ENCODE data around the gene RSPH1. TPM values are rescaled to one million over a fixed set of nuclear protein-coding genes. Genes with fewer than 3 reads are reported as not detected.
A peak's percentile ranks its signal among the peaks of the same experiment; 100 is the strongest.

Gene RSPH1
- total RNA-seq, 8 experiments from 2014 or later = 0.28 to 39.3 (median 1.5) TPM; not detected in 2

- H3K4me1 ChIP-seq (replicated peaks in 1 of 2) = no peaks in the 10 kb centered on the region
- in situ Hi-C loops (cut with MboI; ENCODE audit: low pct_unique_long_range_greater_than_20kb in 2 of 9, low sequenced_read_pairs in 9 of 9, unreplicated experiment in 9 of 9) = loop anchor here in 2 of 9 experiments (25.0 kb wide), 2 partner anchors 122 to 272 kb away; partner anchors contain the start of gene TFF3 (in 1 of the 2)
- 10 to 86% (median 48%) methylated on average over 1 to 9 of the region's 10 CpGs; no CpG with 5 or more reads in 2 of the 10 experiments for WGBS, 10 experiments
- peak in 6 of 8 experiments; percentile 73 to 96 (median 92) for ATAC-seq (replicated peaks in 6 of 8)
- no peak overlapping the region for H3K4me3 ChIP-seq
- H3K27ac ChIP-seq = no peak overlapping the region
Measured at GRCh38 chr21:42433946-42434551, 62.0 kb downstream of the RSPH1 start.

- Histone ChIP-seq H3K4me3 (no peak overlapping the region), H3K4me1 (replicated peaks in 1 of 2) (no peaks in the 10 kb centered on the region), H3K27ac (no peak overlapping the region)
- ATAC-seq (replicated peaks in 6 of 8) = no peak
- 0 to 100% (median 50%) methylated on average over 1 of the region's 1 CpG; no CpG with 5 or more reads in 3 of the 10 experiments for WGBS, 10 experiments
- in situ Hi-C loops (cut with MboI; ENCODE audit: low pct_unique_long_range_greater_than_20kb in 2 of 9, low sequenced_read_pairs in 9 of 9, unreplicated experiment in 9 of 9) = loop anchor here in 2 of 9 experiments (25.0 kb wide), 2 partner anchors 120 to 270 kb away; partner anchors contain the start of gene TFF3 (in 1 of the 2)
Measured at GRCh38 chr21:42432695-42433094, 63.3 kb downstream of the RSPH1 start.

- 37 to 80% (median 40%) methylated on average over 1 to 5 of the region's 7 CpGs; no CpG with 5 or more reads in 5 of the 10 experiments for WGBS, 10 experiments
- Histone ChIP-seq H3K27ac (no peak overlapping the region), H3K4me3 (no peak overlapping the region), H3K4me1 (replicated peaks in 1 of 2) (peaks cover 0 to 4% of the 10 kb centered on the region in 2 donors)
- in situ Hi-C loops (cut with MboI; ENCODE audit: low pct_unique_long_range_greater_than_20kb in 2 of 9, low sequenced_read_pairs in 9 of 9, unreplicated experiment in 9 of 9) = loop anchor here in 2 of 9 experiments (25.0 kb wide), 2 partner anchors 119 to 269 kb away; partner anchors contain the start of gene TFF3 (in 1 of the 2)
- no peak for ATAC-seq (replicated peaks in 6 of 8)
Measured at GRCh38 chr21:42431196-42431595, 64.8 kb downstream of the RSPH1 start.

- in situ Hi-C loops (cut with MboI; ENCODE audit: low pct_unique_long_range_greater_than_20kb in 2 of 9, low sequenced_read_pairs in 9 of 9, unreplicated experiment in 9 of 9) = loop anchor here in 2 of 9 experiments (25.0 kb wide), 2 partner anchors 118 to 268 kb away; partner anchors contain the start of gene TFF3 (in 1 of the 2)
- Histone ChIP-seq H3K4me3 (no peak overlapping the region), H3K27ac (no peak overlapping the region), H3K4me1 (replicated peaks in 1 of 2) (peaks cover 0 to 5% of the 10 kb centered on the region in 2 donors)
- peak in 5 of 8 experiments; percentile 53 to 58 (median 55) for ATAC-seq (replicated peaks in 6 of 8)
- 0 to 100% (median 61%) methylated on average over 1 to 4 of the region's 6 CpGs; no CpG with 5 or more reads in 5 of the 10 experiments for WGBS, 10 experiments
Measured at GRCh38 chr21:42430521-42430920, 65.5 kb downstream of the RSPH1 start.

- 0 to 40% (median 14%) methylated on average over 1 to 9 of the region's 9 CpGs; no CpG with 5 or more reads in 4 of the 10 experiments for WGBS, 10 experiments
- peak in 1 of 8 experiments; percentile 51 for ATAC-seq (replicated peaks in 6 of 8)
- in situ Hi-C loops (cut with MboI; ENCODE audit: low pct_unique_long_range_greater_than_20kb in 2 of 9, low sequenced_read_pairs in 9 of 9, unreplicated experiment in 9 of 9) = loop anchor here in 2 of 9 experiments (25.0 kb wide), 2 partner anchors 118 to 268 kb away; partner anchors contain the start of gene TFF3 (in 1 of the 2)
Measured at GRCh38 chr21:42429856-42430255, 66.2 kb downstream of the RSPH1 start.

GRCh38 chr21:42429021-42429420 lies 67.0 kb downstream of the RSPH1 start:
- H3K4me1 ChIP-seq (replicated peaks in 1 of 2) = peaks cover 0 to 5% of the 10 kb centered on the region in 2 donors
- 0 to 83% (median 56%) methylated on average over 1 of the region's 1 CpG; no CpG with 5 or more reads in 6 of the 10 experiments for WGBS, 10 experiments
- no peak overlapping the region for H3K27ac ChIP-seq
- in situ Hi-C loops (cut with MboI; ENCODE audit: low pct_unique_long_range_greater_than_20kb in 2 of 9, low sequenced_read_pairs in 9 of 9, unreplicated experiment in 9 of 9) = loop anchor here in 2 of 9 experiments (25.0 kb wide), 2 partner anchors 117 to 267 kb away; partner anchors contain the start of gene TFF3 (in 1 of the 2)
- H3K4me3 ChIP-seq = no peak overlapping the region
- ATAC-seq (replicated peaks in 6 of 8) = no peak

More at GRCh38 chr21:42429856-42430255, 66.2 kb downstream of the RSPH1 start:
- Histone ChIP-seq H3K27ac (no peak overlapping the region), H3K4me3 (no peak overlapping the region), H3K4me1 (replicated peaks in 1 of 2) (peaks cover 0 to 5% of the 10 kb centered on the region in 2 donors)

GRCh38 chr21:42427809-42428419 lies 68.1 kb downstream of the RSPH1 start:
- ATAC-seq (replicated peaks in 6 of 8) = peak in 2 of 8 experiments; percentile 26 to 28
- peaks cover 0 to 7% of the 10 kb centered on the region in 2 donors for H3K4me1 ChIP-seq (replicated peaks in 1 of 2)
- no peak overlapping the region for H3K27ac ChIP-seq
- 17 to 100% (median 81%) methylated on average over 1 to 5 of the region's 10 CpGs; no CpG with 5 or more reads in 2 of the 10 experiments for WGBS, 10 experiments
- H3K4me3 ChIP-seq = no peak overlapping the region
- in situ Hi-C loops (cut with MboI; ENCODE audit: low pct_unique_long_range_greater_than_20kb in 2 of 9, low sequenced_read_pairs in 9 of 9, unreplicated experiment in 9 of 9) = loop anchor here in 2 of 9 experiments (25.0 kb wide), 2 partner anchors 116 to 266 kb away; partner anchors contain the start of gene TFF3 (in 1 of the 2)

- WGBS, 10 experiments = 0 to 86% (median 65%) methylated on average over 2 to 4 of the region's 10 CpGs; no CpG with 5 or more reads in 3 of the 10 experiments
- Histone ChIP-seq H3K4me3 (no peak overlapping the region), H3K27ac (no peak overlapping the region), H3K4me1 (replicated peaks in 1 of 2) (peaks cover 0 to 7% of the 10 kb centered on the region in 2 donors)
- in situ Hi-C loops (cut with MboI; ENCODE audit: low pct_unique_long_range_greater_than_20kb in 2 of 9, low sequenced_read_pairs in 9 of 9, unreplicated experiment in 9 of 9) = loop anchor here in 2 of 9 experiments (25.0 kb wide), 2 partner anchors 115 to 265 kb away; partner anchors contain the start of gene TFF3 (in 1 of the 2)
- peak in 2 of 8 experiments; percentile 11 to 34 for ATAC-seq (replicated peaks in 6 of 8)
Measured at GRCh38 chr21:42426876-42427480, 69.0 kb downstream of the RSPH1 start.

- 27 to 87% (median 60%) methylated on average over 3 to 6 of the region's 7 CpGs; no CpG with 5 or more reads in 2 of the 10 experiments for WGBS, 10 experiments
- peaks cover 0 to 7% of the 10 kb centered on the region in 2 donors for H3K4me1 ChIP-seq (replicated peaks in 1 of 2)
- ATAC-seq (replicated peaks in 6 of 8) = peak in 4 of 8 experiments; percentile 30 to 60 (median 38)
Measured at GRCh38 chr21:42426424-42426823, 69.6 kb downstream of the RSPH1 start.

GRCh38 chr21:42425591-42425990 lies 70.4 kb downstream of the RSPH1 start:
- Histone ChIP-seq H3K4me1 (replicated peaks in 1 of 2) (peaks cover 0 to 7% of the 10 kb centered on the region in 2 donors), H3K27ac (no peak overlapping the region), H3K4me3 (no peak overlapping the region)
- no peak for ATAC-seq (replicated peaks in 6 of 8)
- 0 to 100% (median 68%) methylated on average over 1 to 4 of the region's 4 CpGs; no CpG with 5 or more reads in 2 of the 10 experiments for WGBS, 10 experiments
- in situ Hi-C loops (cut with MboI; ENCODE audit: low pct_unique_long_range_greater_than_20kb in 2 of 9, low sequenced_read_pairs in 9 of 9, unreplicated experiment in 9 of 9) = loop anchor here in 2 of 9 experiments (25.0 kb wide), 2 partner anchors 113 to 263 kb away; partner anchors contain the start of gene TFF3 (in 1 of the 2)

More at GRCh38 chr21:42426424-42426823, 69.6 kb downstream of the RSPH1 start:
- in situ Hi-C loops (cut with MboI; ENCODE audit: low pct_unique_long_range_greater_than_20kb in 2 of 9, low sequenced_read_pairs in 9 of 9, unreplicated experiment in 9 of 9) = loop anchor here in 2 of 9 experiments (25.0 kb wide), 2 partner anchors 114 to 264 kb away; partner anchors contain the start of gene TFF3 (in 1 of the 2)
- Histone ChIP-seq H3K4me3 (no peak overlapping the region), H3K27ac (no peak overlapping the region)

- 20 to 96% (median 71%) methylated on average over 1 to 12 of the region's 12 CpGs for WGBS, 10 experiments
- in situ Hi-C loops (cut with MboI; ENCODE audit: low pct_unique_long_range_greater_than_20kb in 2 of 9, low sequenced_read_pairs in 9 of 9, unreplicated experiment in 9 of 9) = loop anchor here in 2 of 9 experiments (25.0 kb wide), 2 partner anchors 113 to 263 kb away; partner anchors contain the start of gene TFF3 (in 1 of the 2)
- H3K4me3 ChIP-seq = no peak overlapping the region
- no peak overlapping the region for H3K27ac ChIP-seq
- ATAC-seq (replicated peaks in 6 of 8) = no peak
- H3K4me1 ChIP-seq (replicated peaks in 1 of 2) = peaks cover 0 to 7% of the 10 kb centered on the region in 2 donors
Measured at GRCh38 chr21:42424914-42425541, 71.0 kb downstream of the RSPH1 start.
